ENCODE measurements around the gene SPPL3. TPM values are rescaled to one million over a fixed set of nuclear protein-coding genes. Genes with fewer than 3 reads are reported as not detected.

Gene SPPL3
- total RNA-seq, 1 donor from 2014 or later, result 48.9 TPM

- no peaks in the 10 kb centered on the region for H3K27me3 ChIP-seq
- no peak overlapping the region for H3K4me3 ChIP-seq
- H3K4me1 ChIP-seq, result peaks cover 66% of the 10 kb centered on the region
- H3K27ac ChIP-seq, result no peak overlapping the region
- TF ChIP-seq POLR2AphosphoS5 (IDR thresholded peaks at IDR 0.05; ENCODE audit: insufficient read depth in 1 of 2, low read depth in 1 of 2), result no peak
- TF ChIP-seq, protein P1, sequence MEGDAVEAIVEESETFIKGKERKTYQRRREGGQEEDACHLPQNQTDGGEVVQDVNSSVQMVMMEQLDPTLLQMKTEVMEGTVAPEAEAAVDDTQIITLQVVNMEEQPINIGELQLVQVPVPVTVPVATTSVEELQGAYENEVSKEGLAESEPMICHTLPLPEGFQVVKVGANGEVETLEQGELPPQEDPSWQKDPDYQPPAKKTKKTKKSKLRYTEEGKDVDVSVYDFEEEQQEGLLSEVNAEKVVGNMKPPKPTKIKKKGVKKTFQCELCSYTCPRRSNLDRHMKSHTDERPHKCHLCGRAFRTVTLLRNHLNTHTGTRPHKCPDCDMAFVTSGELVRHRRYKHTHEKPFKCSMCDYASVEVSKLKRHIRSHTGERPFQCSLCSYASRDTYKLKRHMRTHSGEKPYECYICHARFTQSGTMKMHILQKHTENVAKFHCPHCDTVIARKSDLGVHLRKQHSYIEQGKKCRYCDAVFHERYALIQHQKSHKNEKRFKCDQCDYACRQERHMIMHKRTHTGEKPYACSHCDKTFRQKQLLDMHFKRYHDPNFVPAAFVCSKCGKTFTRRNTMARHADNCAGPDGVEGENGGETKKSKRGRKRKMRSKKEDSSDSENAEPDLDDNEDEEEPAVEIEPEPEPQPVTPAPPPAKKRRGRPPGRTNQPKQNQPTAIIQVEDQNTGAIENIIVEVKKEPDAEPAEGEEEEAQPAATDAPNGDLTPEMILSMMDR (IDR thresholded peaks at IDR 0.05), result no peak
- no peak for TF ChIP-seq POLR2A (IDR thresholded peaks at IDR 0.05)
- no peak for DNase-seq (ENCODE audit: extremely low spot score in 2 of 2)
- intact Hi-C loops (cut with DNase I), result loop anchor here (5.0 kb wide), 1 partner anchor 1188 kb away; the partner anchor contains the start of gene BCL7A
- no peaks in the 10 kb centered on the region for H3K36me3 ChIP-seq
- no peaks in the 10 kb centered on the region for H3K9me3 ChIP-seq
Measured at GRCh38 chr12:120834489-120835303, 69.5 kb downstream of the SPPL3 start.

DNA sequence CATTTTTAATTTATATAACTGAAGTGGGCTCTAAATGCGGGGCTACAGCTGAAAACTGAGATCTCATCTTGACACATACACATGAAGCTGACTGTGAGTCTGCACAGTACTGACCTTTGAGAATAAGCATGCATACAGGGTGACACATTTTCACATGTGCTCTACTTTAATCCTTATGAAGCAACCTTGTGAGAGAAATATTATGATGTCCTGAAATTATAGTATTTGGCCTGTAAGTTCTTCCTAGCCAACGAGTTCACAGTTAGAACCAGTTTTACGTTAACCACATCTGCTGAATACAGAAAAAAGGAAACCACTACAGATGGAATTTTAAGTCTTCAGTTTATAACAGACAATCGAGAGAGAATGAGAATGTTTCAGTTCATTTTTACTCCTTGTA, 70.3 kb downstream of the SPPL3 start:
- H3K4me3 ChIP-seq, result no peak overlapping the region
- H3K4me1 ChIP-seq, result peaks cover 66% of the 10 kb centered on the region
- H3K9me3 ChIP-seq, result no peaks in the 10 kb centered on the region
- no peak for DNase-seq (ENCODE audit: extremely low spot score in 2 of 2)
- H3K27me3 ChIP-seq, result no peaks in the 10 kb centered on the region
- no peak overlapping the region for H3K27ac ChIP-seq
- H3K36me3 ChIP-seq, result no peaks in the 10 kb centered on the region
- TF ChIP-seq POLR2AphosphoS5 (IDR thresholded peaks at IDR 0.05; ENCODE audit: insufficient read depth in 1 of 2, low read depth in 1 of 2), result no peak
- TF ChIP-seq, protein P1 (IDR thresholded peaks at IDR 0.05), result no peak
- TF ChIP-seq POLR2A (IDR thresholded peaks at IDR 0.05), result no peak
- intact Hi-C loops (cut with DNase I), result no loop called here

- Histone ChIP-seq H3K9me3 (no peaks in the 10 kb centered on the region), H3K27ac (no peak overlapping the region), H3K4me1 (peaks cover 66% of the 10 kb centered on the region), H3K4me3 (no peak overlapping the region), H3K36me3 (no peaks in the 10 kb centered on the region), H3K27me3 (no peaks in the 10 kb centered on the region)
- intact Hi-C loops (cut with DNase I), result no loop called here
- TF ChIP-seq, protein P1 (IDR thresholded peaks at IDR 0.05), result no peak
- TF ChIP-seq POLR2AphosphoS5 (IDR thresholded peaks at IDR 0.05; ENCODE audit: insufficient read depth in 1 of 2, low read depth in 1 of 2), result no peak
- TF ChIP-seq POLR2A (IDR thresholded peaks at IDR 0.05), result no peak
- DNase-seq (ENCODE audit: extremely low spot score in 2 of 2), result no peak
Measured at GRCh38 chr12:120832737-120833136, 71.4 kb downstream of the SPPL3 start.

DNA sequence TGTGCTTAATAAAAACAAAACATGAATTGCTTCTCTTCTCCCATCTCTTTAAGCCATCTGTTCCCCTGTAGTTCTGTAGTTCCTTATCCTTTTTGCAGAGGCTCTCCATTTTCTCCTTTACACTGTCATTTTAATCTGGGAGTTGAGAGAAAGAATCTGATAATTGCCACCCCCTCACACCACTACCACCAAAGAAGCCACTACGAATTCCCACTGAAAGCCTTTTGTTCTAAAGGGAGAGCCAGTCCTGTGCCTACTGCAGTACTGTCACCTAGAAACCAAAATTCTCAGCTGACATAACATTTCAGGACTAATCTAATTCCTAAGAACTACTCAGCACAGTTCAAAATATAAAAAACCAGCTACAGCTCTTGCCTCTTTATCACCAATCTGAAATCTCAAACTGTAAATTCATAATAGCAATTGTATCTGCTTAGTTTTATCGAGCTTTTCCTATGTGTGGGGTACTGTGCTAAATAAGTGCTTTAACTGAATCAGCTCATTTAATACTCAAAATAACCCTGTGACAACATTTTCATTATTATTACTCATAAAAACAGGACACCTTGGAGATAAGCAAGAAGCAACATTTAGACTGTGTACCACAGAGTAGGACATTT, 72.4 kb downstream of the SPPL3 start:
- H3K27me3 ChIP-seq, result no peaks in the 10 kb centered on the region
- intact Hi-C loops (cut with DNase I), result no loop called here
- H3K9me3 ChIP-seq, result no peaks in the 10 kb centered on the region
- peaks cover 67% of the 10 kb centered on the region for H3K4me1 ChIP-seq
- H3K27ac ChIP-seq, result no peak overlapping the region
- H3K4me3 ChIP-seq, result no peak overlapping the region
- no peaks in the 10 kb centered on the region for H3K36me3 ChIP-seq
- TF ChIP-seq, protein P1 (IDR thresholded peaks at IDR 0.05), result no peak
- TF ChIP-seq POLR2AphosphoS5 (IDR thresholded peaks at IDR 0.05; ENCODE audit: insufficient read depth in 1 of 2, low read depth in 1 of 2) (no peak), POLR2A (IDR thresholded peaks at IDR 0.05) (no peak)
- no peak for DNase-seq (ENCODE audit: extremely low spot score in 2 of 2)

DNA sequence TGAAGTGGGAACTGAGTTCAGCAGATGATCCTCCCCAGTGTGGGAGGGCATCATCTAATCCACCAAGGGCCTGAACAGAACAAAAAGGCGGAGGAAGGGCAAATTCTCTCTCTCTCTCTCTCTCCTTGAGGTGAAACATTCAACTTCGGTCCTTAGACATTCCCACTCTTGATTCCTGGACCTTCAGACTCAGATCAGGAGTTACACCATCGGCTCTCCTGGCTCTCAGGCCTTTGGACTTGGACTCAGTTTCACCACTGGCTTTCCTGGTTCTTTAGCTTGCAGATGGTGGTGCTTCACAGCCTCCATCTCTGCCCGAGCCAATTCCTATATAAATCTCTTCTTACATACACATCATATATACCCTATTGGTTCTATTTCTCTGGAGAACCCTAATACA, 73.2 kb downstream of the SPPL3 start:
- H3K36me3 ChIP-seq, result no peaks in the 10 kb centered on the region
- no peak for DNase-seq (ENCODE audit: extremely low spot score in 2 of 2)
- intact Hi-C loops (cut with DNase I), result no loop called here
- TF ChIP-seq POLR2AphosphoS5 (IDR thresholded peaks at IDR 0.05; ENCODE audit: insufficient read depth in 1 of 2, low read depth in 1 of 2) (no peak), POLR2A (IDR thresholded peaks at IDR 0.05) (no peak)
- TF ChIP-seq, protein P1 (IDR thresholded peaks at IDR 0.05), result no peak
- no peak overlapping the region for H3K27ac ChIP-seq
- no peaks in the 10 kb centered on the region for H3K27me3 ChIP-seq
- H3K9me3 ChIP-seq, result no peaks in the 10 kb centered on the region
- peaks cover 60% of the 10 kb centered on the region for H3K4me1 ChIP-seq
- H3K4me3 ChIP-seq, result no peak overlapping the region
